Activated T-helper 2 cell treated with anti-CD3 and anti-CD28 coated beads, Interferon-gamma antibody, Interleukin-2, Interleukin-4, amounts not matched to agents 10 μg/mL and 5 μg/mL and 100 μg/mL, durations not matched to agents 14 hours and 24 hours and 36 hours (primary cell): ENCODE data around the gene GBX1. TPM values are rescaled to one million over a fixed set of nuclear protein-coding genes. Genes with fewer than 3 reads are reported as not detected.
A peak's percentile ranks its signal among the peaks of the same experiment; 100 is the strongest.

Experiments used
- DNase-seq: peaks from one replicate; pipeline ENCODE4 v3.0.0; 2021; ENCODE audit warnings: low spot score
- H3K27ac Mint-ChIP-seq: one replicate; pipeline ENCODE4 v1.8.0; 2021; ENCODE audit warnings: mixed read lengths
- H3K27me3 Mint-ChIP-seq: one replicate; pipeline ENCODE4 v1.8.0; 2021; ENCODE audit warnings: low read depth, mixed read lengths
- H3K36me3 Mint-ChIP-seq: one replicate; pipeline ENCODE4 v1.8.0; 2021; ENCODE audit warnings: low read depth, mixed read lengths
- H3K4me1 Mint-ChIP-seq: one replicate; pipeline ENCODE4 v1.8.0; 2021; ENCODE audit warnings: low read depth, mixed read lengths
- H3K4me3 Mint-ChIP-seq: one replicate; pipeline ENCODE4 v1.8.0; 2021; ENCODE audit warnings: low read depth, mild to moderate bottlenecking, moderate library complexity, mixed read lengths
- H3K9me3 Mint-ChIP-seq: one replicate; pipeline ENCODE4 v1.8.0; 2021; ENCODE audit warnings: mixed read lengths
- intact Hi-C: fragments of 100-400 bp; cut with micrococcal nuclease; formaldehyde crosslinking; loops from one replicate; pipeline ENCODE4 v1.15.1; 2023
- total RNA-seq: library from RNA; stranded (reverse); gene quantifications from 2 replicates; pipeline ENCODE4 v1.2.3, GENCODE V29; 2022

Gene GBX1
- total RNA-seq, 1 donor from 2014 or later: not detected

GRCh38 chr7:151122276-151122675 lies 45.2 kb downstream of the GBX1 start:
- no peak for DNase-seq
- intact Hi-C loops: loop anchor here (5.0 kb wide), 1 partner anchor 110 kb away; the partner anchor contains the start of gene CHPF2
- Mint-ChIP-seq H3K4me1 (no peaks in the 10 kb centered on the region), H3K27ac (no peak overlapping the region), H3K9me3 (no peaks in the 10 kb centered on the region), H3K36me3 (peaks cover 13% of the 10 kb centered on the region), H3K27me3 (no peaks in the 10 kb centered on the region), H3K4me3 (no peak overlapping the region)

GRCh38 chr7:151121380-151122170 lies 45.9 kb downstream of the GBX1 start:
- Mint-ChIP-seq H3K27me3 (no peaks in the 10 kb centered on the region), H3K4me3 (no peak overlapping the region), H3K4me1 (no peaks in the 10 kb centered on the region), H3K27ac (no peak overlapping the region), H3K9me3 (no peaks in the 10 kb centered on the region), H3K36me3 (peaks cover 13% of the 10 kb centered on the region)
- DNase-seq: no peak
- intact Hi-C loops: loop anchor here (5.0 kb wide), 1 partner anchor 111 kb away; the partner anchor contains the start of gene CHPF2

- Mint-ChIP-seq H3K4me1 (no peaks in the 10 kb centered on the region), H3K27ac (no peak overlapping the region), H3K4me3 (no peak overlapping the region), H3K27me3 (peaks cover 1% of the 10 kb centered on the region), H3K9me3 (no peaks in the 10 kb centered on the region), H3K36me3 (peaks cover 13% of the 10 kb centered on the region)
- no peak for DNase-seq
- intact Hi-C loops: loop anchor here (5.0 kb wide), 1 partner anchor 111 kb away; the partner anchor contains the start of gene CHPF2
Measured at GRCh38 chr7:151120896-151121295, 46.6 kb downstream of the GBX1 start.

GRCh38 chr7:151119902-151120301 lies 47.6 kb downstream of the GBX1 start:
- Mint-ChIP-seq H3K27me3 (peaks cover 4% of the 10 kb centered on the region), H3K4me1 (no peaks in the 10 kb centered on the region), H3K27ac (no peak overlapping the region), H3K4me3 (no peak overlapping the region), H3K9me3 (no peaks in the 10 kb centered on the region), H3K36me3 (peaks cover 13% of the 10 kb centered on the region)
- no peak for DNase-seq
- intact Hi-C loops: loop anchor here (5.0 kb wide), 1 partner anchor 112 kb away; the partner anchor contains the start of gene CHPF2

- Mint-ChIP-seq H3K4me1 (no peaks in the 10 kb centered on the region), H3K4me3 (no peak overlapping the region), H3K9me3 (no peaks in the 10 kb centered on the region), H3K27ac (no peak overlapping the region), H3K27me3 (peaks cover 4% of the 10 kb centered on the region), H3K36me3 (peaks cover 12% of the 10 kb centered on the region)
- no peak for DNase-seq
- intact Hi-C loops: no loop called here
Measured at GRCh38 chr7:151119055-151119415, 48.5 kb downstream of the GBX1 start.

GRCh38 chr7:151118108-151119054 lies 49.1 kb downstream of the GBX1 start:
- no peaks in the 10 kb centered on the region for H3K4me1 Mint-ChIP-seq
- intact Hi-C loops: no loop called here
- H3K4me3 Mint-ChIP-seq: no peak overlapping the region
- H3K27ac Mint-ChIP-seq: no peak overlapping the region
- H3K36me3 Mint-ChIP-seq: peaks cover 6% of the 10 kb centered on the region
- peaks cover 4% of the 10 kb centered on the region for H3K27me3 Mint-ChIP-seq
- no peak for DNase-seq
- no peaks in the 10 kb centered on the region for H3K9me3 Mint-ChIP-seq

GRCh38 chr7:151117565-151117964 lies 49.9 kb downstream of the GBX1 start:
- peaks cover 4% of the 10 kb centered on the region for H3K36me3 Mint-ChIP-seq
- H3K27me3 Mint-ChIP-seq: peaks cover 5% of the 10 kb centered on the region
- no peaks in the 10 kb centered on the region for H3K4me1 Mint-ChIP-seq
- H3K4me3 Mint-ChIP-seq: no peak overlapping the region
- H3K27ac Mint-ChIP-seq: no peak overlapping the region
- DNase-seq: no peak
- H3K9me3 Mint-ChIP-seq: no peaks in the 10 kb centered on the region
- intact Hi-C loops: no loop called here

GRCh38 chr7:151116603-151117440 lies 50.7 kb downstream of the GBX1 start:
- intact Hi-C loops: no loop called here
- Mint-ChIP-seq H3K4me1 (no peaks in the 10 kb centered on the region), H3K4me3 (no peak overlapping the region), H3K36me3 (peaks cover 4% of the 10 kb centered on the region), H3K27me3 (peaks cover 5% of the 10 kb centered on the region), H3K9me3 (no peaks in the 10 kb centered on the region), H3K27ac (no peak overlapping the region)
- DNase-seq: no peak

GRCh38 chr7:151115836-151116418 lies 51.6 kb downstream of the GBX1 start:
- intact Hi-C loops: no loop called here
- H3K27ac Mint-ChIP-seq: no peak overlapping the region
- no peak for DNase-seq
- peaks cover 5% of the 10 kb centered on the region for H3K27me3 Mint-ChIP-seq
- peak overlapping the region; percentile 26 for H3K4me3 Mint-ChIP-seq
- no peaks in the 10 kb centered on the region for H3K9me3 Mint-ChIP-seq
- H3K36me3 Mint-ChIP-seq: peaks cover 4% of the 10 kb centered on the region
- H3K4me1 Mint-ChIP-seq: no peaks in the 10 kb centered on the region

- Mint-ChIP-seq H3K4me1 (no peaks in the 10 kb centered on the region), H3K4me3 (peak overlapping the region; percentile 26), H3K27me3 (peaks cover 5% of the 10 kb centered on the region), H3K9me3 (no peaks in the 10 kb centered on the region), H3K36me3 (no peaks in the 10 kb centered on the region), H3K27ac (no peak overlapping the region)
- peak; percentile 13 for DNase-seq
- intact Hi-C loops: no loop called here
Measured at GRCh38 chr7:151115121-151115835, 52.2 kb downstream of the GBX1 start.

- peaks cover 5% of the 10 kb centered on the region for H3K27me3 Mint-ChIP-seq
- no peak overlapping the region for H3K27ac Mint-ChIP-seq
- H3K9me3 Mint-ChIP-seq: no peaks in the 10 kb centered on the region
- no peaks in the 10 kb centered on the region for H3K4me1 Mint-ChIP-seq
- no peak for DNase-seq
- no peaks in the 10 kb centered on the region for H3K36me3 Mint-ChIP-seq
- intact Hi-C loops: loop anchor here (5.0 kb wide), 1 partner anchor 217 kb away; no protein-coding TSS in a partner anchor
- H3K4me3 Mint-ChIP-seq: no peak overlapping the region
Measured at GRCh38 chr7:151114151-151115090, 53.1 kb downstream of the GBX1 start.
